ENCODE results near the gene ALX1. TPM values are rescaled to one million over a fixed set of nuclear protein-coding genes. Genes with fewer than 3 reads are reported as not detected.

ALX1 gene
- total and polyA plus RNA-seq, 9 of the 15 experiments (the other 6 are each of a cell fraction or from before 2014, with no cell fraction given): 0.09 to 0.31 (median 0.11) TPM; not detected in 2

- TF ChIP-seq ZBTB40 (IDR thresholded peaks at IDR 0.05): no peak
- no peak for TF ChIP-seq ZBTB40 (CRISPR knock-in tag; IDR thresholded peaks at IDR 0.05)
- TF ChIP-seq NR2F6 (CRISPR knock-in tag; IDR thresholded peaks at IDR 0.05): no peak
- no peak for TF ChIP-seq MAFF (IDR thresholded peaks at IDR 0.05; ENCODE audit: low read length)
- TF ChIP-seq POLR2AphosphoS5 (IDR thresholded peaks at IDR 0.05; ENCODE audit: control insufficient read depth, insufficient read depth, low read depth, low read length): no peak
- TF ChIP-seq CBFA2T2 (conservative IDR thresholded peaks at IDR 0.05): no peak
- TF ChIP-seq ZNF311 (CRISPR knock-in tag; IDR thresholded peaks at IDR 0.05): no peak
- no peak for TF ChIP-seq PHTF2 (CRISPR knock-in tag; IDR thresholded peaks at IDR 0.05)
- TF ChIP-seq HMG20B (CRISPR knock-in tag; IDR thresholded peaks at IDR 0.05): no peak
- TF ChIP-seq HIVEP1 (CRISPR knock-in tag; IDR thresholded peaks at IDR 0.05): no peak
- no peak for TF ChIP-seq ZNF511 (CRISPR knock-in tag; IDR thresholded peaks at IDR 0.05)
- no peak for TF ChIP-seq CTCF (IDR thresholded peaks at IDR 0.05 in 2 of 3, conservative IDR thresholded peaks at IDR 0.05 in 1 of 3; ENCODE audit: insufficient read depth in 2 of 3, low read depth in 1 of 3, low read length in 3 of 3)
- TF ChIP-seq ZNF766 (CRISPR knock-in tag; conservative IDR thresholded peaks at IDR 0.05): no peak
- TF ChIP-seq HSF4 (CRISPR knock-in tag; IDR thresholded peaks at IDR 0.05; ENCODE audit: borderline replicate concordance): no peak
- no peak for TF ChIP-seq RFX5 (IDR thresholded peaks at IDR 0.05; ENCODE audit: low read depth, low read length)
- no peak for TF ChIP-seq ZNF212 (CRISPR knock-in tag; IDR thresholded peaks at IDR 0.05)
- TF ChIP-seq CHD2 (IDR thresholded peaks at IDR 0.05; ENCODE audit: low read depth, low read length): no peak
Observed at GRCh38 chr12:85273381-85274314, 6.4 kb upstream of the ALX1 start (continued).
